ENCODE data around the gene ADAMTS7.
A peak's percentile ranks its signal among the peaks of the same experiment; 100 is the strongest.
"Not testable (repeated sequence)": the region's sequence is repeated elsewhere in the genome, so short reads cannot be mapped to it uniquely, and the experiment has no call there.

The ADAMTS7 gene

GRCh38 chr15:78828920-78829319 lies 17.7 kb upstream of the ADAMTS7 start:
- DNase-seq (ENCODE audit: low spot score), result no peak

DNA sequence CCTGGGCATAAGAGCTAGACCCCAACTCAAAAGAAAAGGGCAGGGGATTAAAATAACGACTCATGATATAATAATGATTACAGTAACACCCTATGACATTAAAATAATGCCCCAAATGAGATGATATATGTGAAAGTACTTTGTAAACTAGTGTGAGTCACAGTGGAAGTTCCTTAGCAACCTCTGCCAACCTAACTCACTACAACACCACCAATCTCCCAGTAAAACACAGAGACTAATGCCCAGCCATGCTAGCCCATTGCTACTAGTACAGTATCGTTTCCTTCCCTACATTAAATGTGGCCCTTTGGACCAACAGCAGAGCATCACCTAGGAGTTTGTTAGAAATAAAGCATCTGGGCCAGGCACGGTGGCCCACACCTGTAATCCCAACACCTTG lies 11.2 kb upstream of the ADAMTS7 start:
- DNase-seq (ENCODE audit: low spot score), result no peak

DNA sequence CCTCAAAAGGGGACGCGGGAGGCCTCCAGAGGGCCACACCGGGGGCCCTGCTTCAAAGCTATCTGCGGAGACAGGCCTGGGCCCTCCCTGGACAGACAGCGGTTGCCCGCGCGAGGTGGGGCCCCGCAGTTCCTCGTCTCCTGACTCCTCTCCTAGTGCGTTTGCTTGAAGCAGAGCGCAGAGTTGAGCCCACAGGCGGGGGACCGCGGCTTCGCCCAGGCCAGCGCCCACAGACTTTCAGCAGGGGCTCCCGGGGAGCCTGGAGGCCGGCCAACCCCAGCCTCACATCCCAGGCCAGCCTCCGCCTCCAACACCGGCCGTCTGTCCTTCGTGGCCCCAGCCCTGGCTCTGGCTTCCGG lies 540 bp upstream of the ADAMTS7 start:
- DNase-seq (ENCODE audit: low spot score), result no peak

- DNase-seq (ENCODE audit: low spot score), result peak; percentile 84
Measured at GRCh38 chr15:78810362-78811123, 721 bp downstream of the ADAMTS7 start.

DNA sequence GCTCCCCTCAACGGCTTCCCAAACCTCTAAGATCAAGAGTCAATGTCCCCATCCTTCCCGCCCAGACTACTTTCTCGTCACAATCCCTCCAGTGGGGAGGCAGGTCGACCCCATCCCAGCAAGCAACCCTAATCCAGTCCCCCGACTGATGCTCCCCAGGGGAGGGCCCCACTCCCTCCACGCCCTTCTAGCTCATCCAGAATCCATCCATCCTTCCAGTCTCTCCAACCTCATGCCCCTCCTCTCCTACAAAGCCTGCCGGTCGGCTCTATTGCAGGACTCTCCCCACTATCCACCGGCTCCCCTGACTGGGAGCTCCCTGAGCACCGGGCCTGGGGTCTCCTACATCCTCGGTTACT lies 1.3 kb downstream of the ADAMTS7 start:
- no peak for DNase-seq (ENCODE audit: low spot score)

DNA sequence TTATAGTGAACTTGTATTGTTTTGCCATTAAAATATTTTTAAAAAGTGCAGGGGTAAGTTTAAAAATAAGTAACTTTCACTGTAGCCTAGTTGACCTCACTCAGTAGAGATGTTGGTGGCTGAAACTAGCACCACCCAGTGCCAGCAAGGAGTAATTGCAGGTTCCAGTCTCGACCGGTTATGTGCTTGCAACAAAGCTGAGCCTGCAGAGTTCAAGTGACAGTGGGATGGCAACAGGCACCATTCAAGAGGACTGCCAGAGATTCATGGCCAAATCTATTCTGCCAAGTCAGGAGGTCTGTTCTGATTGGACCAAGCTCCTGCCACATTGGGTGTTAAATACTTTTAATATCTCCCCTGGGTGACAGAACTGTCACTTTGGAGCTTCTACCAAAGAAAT lies 2.7 kb downstream of the ADAMTS7 start:
- peak; percentile 56 for DNase-seq (ENCODE audit: low spot score)

DNA sequence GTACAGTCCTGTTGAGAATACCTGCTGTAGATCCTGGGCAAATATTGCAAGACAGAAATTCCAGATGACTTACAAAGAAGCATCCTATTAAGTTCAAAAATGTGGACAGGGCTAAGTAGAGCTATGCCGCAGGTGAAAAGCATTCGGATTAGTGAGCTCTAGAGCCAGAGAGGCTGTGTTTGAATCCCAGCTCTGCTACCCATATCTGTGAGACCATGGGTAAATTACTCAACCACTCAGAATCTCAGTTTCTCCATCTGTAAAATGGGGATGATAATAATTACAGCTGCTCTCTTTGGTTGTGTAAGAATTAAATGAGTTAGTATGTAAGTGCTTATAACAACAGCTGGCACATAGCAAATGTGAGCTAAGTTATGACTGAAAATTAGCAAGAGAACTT lies 3.9 kb downstream of the ADAMTS7 start:
- DNase-seq (ENCODE audit: low spot score), result no peak

GRCh38 chr15:78804391-78804792 lies 6.9 kb downstream of the ADAMTS7 start:
- DNase-seq (ENCODE audit: low spot score), result no peak

- no peak for DNase-seq (ENCODE audit: low spot score)
Measured at GRCh38 chr15:78800806-78801205, 10.5 kb downstream of the ADAMTS7 start.

DNA sequence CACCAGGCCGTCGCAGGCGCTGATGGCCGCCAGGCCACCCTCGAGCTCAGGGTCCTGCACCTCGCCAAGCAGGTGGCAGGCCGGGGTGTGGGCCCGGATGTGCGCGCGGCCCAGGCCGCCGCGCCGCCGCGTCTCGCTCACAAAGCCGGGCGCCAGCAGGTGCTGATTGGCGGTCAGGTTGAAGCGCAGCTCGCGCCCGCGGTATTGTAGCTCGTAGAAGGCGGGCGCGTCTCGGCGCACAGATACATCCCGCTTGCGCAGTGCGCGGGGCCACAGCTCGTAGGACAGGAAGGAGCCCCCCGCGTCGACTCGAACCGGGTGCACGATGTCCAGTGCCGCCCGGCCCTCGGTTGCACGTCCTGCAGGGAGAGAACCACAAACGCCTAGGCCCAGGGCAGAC lies 11.1 kb downstream of the ADAMTS7 start:
- no peak for DNase-seq (ENCODE audit: low spot score)

DNA sequence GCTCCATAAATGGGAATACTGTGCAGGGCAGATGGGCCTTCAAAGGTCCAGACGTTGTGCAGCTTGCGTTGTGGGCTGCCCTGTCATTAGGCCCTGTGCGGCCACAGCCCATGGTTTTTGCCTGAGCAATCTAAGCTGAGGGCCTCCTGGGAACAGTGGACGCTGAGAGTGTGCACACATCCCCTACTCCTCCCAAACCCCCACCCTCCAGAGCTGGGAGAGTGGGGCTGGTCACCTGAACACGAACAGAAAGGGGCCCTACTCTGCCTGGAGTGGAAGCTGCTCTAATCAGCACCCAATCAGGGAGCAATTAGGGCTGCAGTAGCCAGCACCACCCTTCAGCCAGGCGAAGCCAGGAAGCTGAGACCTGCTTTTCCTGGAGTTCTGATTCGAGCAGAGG lies 12.2 kb downstream of the ADAMTS7 start:
- DNase-seq (ENCODE audit: low spot score), result not testable (repeated sequence)

DNA sequence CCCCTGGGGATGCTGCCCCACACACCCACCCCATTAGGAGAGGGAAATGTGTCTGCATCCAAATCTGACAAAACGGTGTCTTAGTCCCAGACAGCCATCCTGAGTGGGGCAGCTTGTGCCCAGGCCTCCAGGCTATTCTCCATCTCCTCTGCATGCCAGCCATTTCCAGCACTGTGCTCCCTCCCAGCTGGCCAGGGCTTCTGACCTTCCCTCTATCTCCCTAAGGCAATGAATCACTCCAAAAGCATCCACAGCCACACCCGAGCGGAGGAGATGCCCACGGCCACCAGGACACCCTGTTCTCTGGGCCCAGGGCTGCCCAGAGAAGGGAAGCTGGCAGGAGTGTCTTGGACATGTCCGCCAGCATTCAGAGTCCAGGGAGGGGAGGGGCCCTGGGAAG lies 12.9 kb downstream of the ADAMTS7 start:
- peak; percentile 79 for DNase-seq (ENCODE audit: low spot score)

DNA sequence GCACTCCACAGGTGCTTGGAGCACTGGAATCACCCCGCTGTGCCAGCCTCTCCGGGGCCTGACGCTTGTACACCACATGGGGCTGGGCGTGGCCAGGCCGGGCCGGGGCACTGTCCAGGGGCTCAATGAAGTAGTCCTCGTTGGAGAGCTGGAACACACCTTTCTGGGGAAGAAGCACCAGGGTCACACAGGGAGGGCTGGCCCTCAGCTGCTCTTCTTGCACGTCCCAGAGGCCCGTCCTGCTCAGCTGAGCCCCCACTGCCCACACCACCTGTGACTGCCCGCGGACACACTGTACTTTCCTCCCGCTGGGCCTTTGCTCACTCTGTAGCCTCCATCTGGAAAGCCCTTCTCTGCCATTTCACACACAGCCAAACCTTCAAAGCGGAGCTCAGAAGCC lies 13.3 kb downstream of the ADAMTS7 start:
- DNase-seq (ENCODE audit: low spot score), result no peak

DNA sequence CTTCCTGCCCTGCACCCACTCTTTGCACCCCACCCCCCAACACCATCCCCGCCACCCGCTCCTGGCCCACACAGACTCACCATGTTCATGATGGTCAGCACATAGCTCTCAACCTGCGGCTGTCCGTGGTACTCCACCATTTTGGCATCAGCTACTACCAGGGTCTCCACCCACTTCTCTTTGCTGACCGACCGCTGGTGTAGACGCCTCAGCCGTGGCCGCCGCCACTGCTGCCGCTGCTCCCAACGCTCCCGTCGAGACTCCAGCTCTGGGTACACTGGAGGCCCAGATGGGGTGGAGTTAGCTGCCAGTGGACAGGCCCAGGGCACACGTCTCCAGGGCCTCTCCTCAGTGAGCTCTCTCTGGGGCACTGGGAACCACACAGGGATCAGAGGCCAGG lies 14.8 kb downstream of the ADAMTS7 start:
- DNase-seq (ENCODE audit: low spot score), result no peak

- DNase-seq (ENCODE audit: low spot score), result no peak
Measured at GRCh38 chr15:78795043-78795442, 16.2 kb downstream of the ADAMTS7 start.

GRCh38 chr15:78794446-78794845 lies 16.8 kb downstream of the ADAMTS7 start:
- DNase-seq (ENCODE audit: low spot score), result not testable (repeated sequence)

GRCh38 chr15:78791357-78791756 lies 19.9 kb downstream of the ADAMTS7 start:
- no peak for DNase-seq (ENCODE audit: low spot score)

- DNase-seq (ENCODE audit: low spot score), result no peak
Measured at GRCh38 chr15:78790027-78790426, 21.2 kb downstream of the ADAMTS7 start.

GRCh38 chr15:78789615-78790014 lies 21.6 kb downstream of the ADAMTS7 start:
- no peak for DNase-seq (ENCODE audit: low spot score)

DNA sequence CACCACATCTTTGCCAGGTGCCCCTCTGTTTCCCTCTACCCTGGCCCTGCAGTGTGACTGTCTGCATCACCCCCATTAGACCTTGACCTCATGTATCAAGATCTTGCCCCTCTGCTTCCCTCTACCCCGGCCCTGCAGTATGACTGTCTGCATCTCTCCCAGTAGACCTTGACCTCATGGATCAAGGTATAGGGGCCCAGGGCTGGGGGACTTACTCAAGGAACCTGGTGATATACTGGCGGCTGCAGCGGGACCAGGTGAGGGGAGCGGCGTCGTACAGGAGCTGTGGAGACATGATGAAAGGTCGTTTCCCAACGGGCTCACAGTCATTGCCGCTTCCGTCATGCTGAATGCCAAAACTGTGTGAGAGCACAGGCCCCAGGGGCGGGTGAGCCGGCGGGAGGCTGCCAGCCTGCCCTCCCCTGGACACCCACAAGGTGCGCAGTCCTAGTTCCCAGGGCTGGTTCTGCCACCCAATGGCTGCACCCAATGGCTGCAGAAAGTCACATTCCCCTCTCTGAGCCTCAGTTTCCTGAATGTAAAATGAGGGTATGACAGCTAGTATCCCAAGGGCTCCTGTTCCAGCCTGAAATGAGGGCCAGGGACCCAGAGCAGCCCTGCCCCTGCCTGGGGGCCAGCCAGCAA lies 23.1 kb downstream of the ADAMTS7 start:
- DNase-seq (ENCODE audit: low spot score), result no peak

DNA sequence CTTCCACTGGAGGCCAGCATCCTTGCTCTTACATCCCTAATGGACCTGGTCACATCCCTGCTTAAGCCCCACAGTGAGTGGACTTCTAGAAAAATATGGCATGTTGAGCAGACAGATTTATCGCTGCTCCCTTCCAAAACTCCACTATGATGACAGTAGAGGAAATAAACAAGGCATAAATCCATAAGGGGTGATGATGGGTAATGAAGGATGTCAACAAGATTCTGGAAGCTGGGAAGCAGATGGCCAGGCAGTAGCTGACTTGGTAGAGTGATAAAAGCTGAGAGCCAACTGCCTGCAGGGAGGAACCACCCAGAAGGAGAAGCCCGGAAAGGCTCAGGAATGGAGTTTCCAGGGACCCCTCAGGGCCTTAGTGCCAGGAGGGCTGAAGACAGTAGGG lies 28.9 kb downstream of the ADAMTS7 start:
- DNase-seq (ENCODE audit: low spot score), result not testable (repeated sequence)

GRCh38 chr15:78781381-78781780 lies 29.9 kb downstream of the ADAMTS7 start:
- not testable (repeated sequence) for DNase-seq (ENCODE audit: low spot score)

GRCh38 chr15:78779975-78780374 lies 31.3 kb downstream of the ADAMTS7 start:
- DNase-seq (ENCODE audit: low spot score), result not testable (repeated sequence)

Measured in AG08396 (cell line).